HepG2 (cell line): ENCODE measurements around the gene MAN1A1. TPM values are rescaled to one million over a fixed set of nuclear protein-coding genes. Genes with fewer than 3 reads are reported as not detected.

ENCODE experiments used
- CREM ChIP-seq, 2 experiments: sonication (generic) in 1 of 2; formaldehyde crosslinking in 1 of 2; IDR thresholded peaks; 2 replicates each; pipeline versions ENCODE4 v1.4.0 to v1.6.1; 2016 to 2020; ENCODE audit warnings: antibody characterized with exemption in 1 of 2, mild to moderate bottlenecking in 1 of 2, missing genetic modification reagents in 1 of 2
- E2F1 ChIP-seq: sonication (generic); formaldehyde crosslinking; IDR thresholded peaks from 2 replicates; pipeline ENCODE4 v1.5.0; 2020; ENCODE audit warnings: missing genetic modification reagents
- GFI1 ChIP-seq: sonication (generic); formaldehyde crosslinking; IDR thresholded peaks from 2 replicates; pipeline ENCODE4 v1.5.0; 2020; ENCODE audit warnings: missing genetic modification reagents, mild to moderate bottlenecking, borderline replicate concordance
- HOXA3 ChIP-seq: sonication (generic); formaldehyde crosslinking; IDR thresholded peaks from 2 replicates; pipeline ENCODE4 v1.5.0; 2020; ENCODE audit warnings: missing genetic modification reagents
- KDM4B ChIP-seq: sonication (generic); formaldehyde crosslinking; IDR thresholded peaks from 2 replicates; pipeline ENCODE4 v1.4.0; 2020; ENCODE audit warnings: missing genetic modification reagents
- MIER2 ChIP-seq: IDR thresholded peaks from 2 replicates; pipeline ENCODE4 v1.6.1; 2016; ENCODE audit warnings: missing biosample characterization, missing genetic modification reagents
- NBN ChIP-seq: fragments of 450-650 bp; conservative IDR thresholded peaks from 2 replicates; pipeline ENCODE4 v1.6.1; 2017
- NFRKB ChIP-seq: fragments of 450-650 bp; IDR thresholded peaks from 2 replicates; pipeline ENCODE4 v1.6.1; 2017
- RNF2 ChIP-seq: fragments of 450-650 bp; conservative IDR thresholded peaks from 2 replicates; pipeline ENCODE4 v1.6.1; 2016; ENCODE audit warnings: low read depth
- SP2 ChIP-seq: sonication (generic); formaldehyde crosslinking; IDR thresholded peaks from 2 replicates; pipeline ENCODE4 v1.5.1; 2020; ENCODE audit warnings: mild to moderate bottlenecking, missing genetic modification reagents
- SRSF9 ChIP-seq: fragments of 200-400 bp; formaldehyde crosslinking; IDR thresholded peaks from 2 replicates; pipeline ENCODE4 v1.6.1; 2018; ENCODE audit warnings: borderline replicate concordance, mild to moderate bottlenecking, low read depth, low read length; ENCODE audit not compliant: insufficient read depth, poor library complexity, severe bottlenecking
- TAF1 ChIP-seq: sonication (generic); formaldehyde crosslinking; IDR thresholded peaks from 2 replicates; pipeline ENCODE4 v1.4.0; 2020; ENCODE audit warnings: missing genetic modification reagents
- TBX3 ChIP-seq: fragments of 450-650 bp; IDR thresholded peaks from 2 replicates; pipeline ENCODE4 v1.6.1; 2017; ENCODE audit warnings: antibody characterized with exemption, mild to moderate bottlenecking, inconsistent platforms, borderline replicate concordance
- TMF1 ChIP-seq: sonication (generic); formaldehyde crosslinking; IDR thresholded peaks from 2 replicates; pipeline ENCODE4 v1.8.1; 2022; ENCODE audit warnings: low read depth, missing genetic modification reagents
- ZBTB39 ChIP-seq: sonication (generic); formaldehyde crosslinking; IDR thresholded peaks from 2 replicates; pipeline ENCODE4 v1.5.0; 2020; ENCODE audit warnings: missing genetic modification reagents
- ZMAT3 ChIP-seq: sonication (generic); formaldehyde crosslinking; conservative IDR thresholded peaks from 2 replicates; pipeline ENCODE4 v1.7.0; 2021; ENCODE audit warnings: missing genetic modification reagents
- ZNF160 ChIP-seq: sonication (generic); formaldehyde crosslinking; IDR thresholded peaks from 2 replicates; pipeline ENCODE4 v1.8.0; 2022; ENCODE audit warnings: mild to moderate bottlenecking, inconsistent platforms, missing genetic modification reagents
- ZNF33B ChIP-seq: sonication (generic); formaldehyde crosslinking; IDR thresholded peaks from 2 replicates; pipeline ENCODE4 v1.5.1; 2020; ENCODE audit warnings: mild to moderate bottlenecking, missing genetic modification reagents
- ZNF629 ChIP-seq: sonication (generic); formaldehyde crosslinking; conservative IDR thresholded peaks from 2 replicates; pipeline ENCODE4 v1.5.0; 2020; ENCODE audit warnings: missing genetic modification reagents
- ZNF704 ChIP-seq: sonication (generic); formaldehyde crosslinking; IDR thresholded peaks from 2 replicates; pipeline ENCODE4 v1.8.1; 2023; ENCODE audit warnings: mild to moderate bottlenecking, inconsistent platforms, moderate library complexity, missing genetic modification reagents, borderline replicate concordance
- ZSCAN12 ChIP-seq: sonication (generic); formaldehyde crosslinking; IDR thresholded peaks from 2 replicates; pipeline ENCODE4 v1.9.0; 2021; ENCODE audit warnings: mild to moderate bottlenecking, missing genetic modification reagents
- polyA plus RNA-seq, 8 experiments: library from polyadenylated mRNA; depleted of rRNA in 3 of 8; stranded (reverse) in 7 of 8; unstranded in 1 of 8; fragments of >200 nt; fragmentation: Illumina TruSeq in 4 of 8; extraction: Trizol in 4 of 8; gene quantifications; 2 replicates each; pipeline versions ENCODE4 v1.2.1 to v1.2.3, GENCODE V29; 2011 to 2016; ENCODE audit warnings: low read depth in 4 of 8, missing spikeins in 1 of 8, mixed read lengths in 1 of 8; ENCODE audit not compliant: insufficient read depth in 1 of 8
- total RNA-seq, 5 experiments: library from RNA; depleted of rRNA; stranded (reverse); fragments of >200 nt; fragmentation: Illumina TruSeq; extraction: Trizol; gene quantifications; 2 replicates each; pipeline ENCODE4 v1.2.3, GENCODE V29; 2016; ENCODE audit warnings: low read depth in 1 of 5

Gene MAN1A1
- total and polyA plus RNA-seq, 2 of the 13 experiments (the other 11 are each of a cell fraction or from before 2014, with no cell fraction given): 156 to 236 TPM

GRCh38 chr6:119308048-119308570 lies 41.5 kb downstream of the MAN1A1 start (continued):
- no peak for TF ChIP-seq TAF1
- TF ChIP-seq ZNF629 (CRISPR knock-in tag): 0 out of 2 replicates have a peak, but pooled peaks have one; percentile 9
- peak; percentile 45; the same call in 1 of the 2 replicates for TF ChIP-seq E2F1
- TF ChIP-seq CREM (IDR thresholded peaks at IDR 0.05): peak; percentile 48; the same call in 1 of the 2 replicates
- TF ChIP-seq CREM (CRISPR knock-in tag; IDR thresholded peaks at IDR 0.05): no peak
- TF ChIP-seq TBX3: no peak
- TF ChIP-seq RNF2: no peak
- TF ChIP-seq ZBTB39: no peak
- TF ChIP-seq ZMAT3 (CRISPR knock-in tag): no peak
- TF ChIP-seq SRSF9: no peak
- TF ChIP-seq HOXA3 (CRISPR knock-in tag): 0 out of 2 replicates have a peak, but pooled peaks have one; percentile 19
- TF ChIP-seq MIER2 (CRISPR knock-in tag): peak; percentile 83
- no peak for TF ChIP-seq SP2
- no peak for TF ChIP-seq ZSCAN12 (CRISPR knock-in tag)
- no peak for TF ChIP-seq NBN
- TF ChIP-seq ZNF160: no peak
- TF ChIP-seq ZNF33B (CRISPR knock-in tag): no peak
- TF ChIP-seq TMF1 (CRISPR knock-in tag): no peak
- no peak for TF ChIP-seq NFRKB
- TF ChIP-seq GFI1 (CRISPR knock-in tag): no peak
- TF ChIP-seq KDM4B: peak; percentile 66; the same call in 1 of the 2 replicates
- no peak for TF ChIP-seq ZNF704 (CRISPR knock-in tag)
